CD4-positive, alpha-beta T cell (primary cell): Measurements from ENCODE around the gene ZNF423. TPM values are rescaled to one million over a fixed set of nuclear protein-coding genes. Genes with fewer than 3 reads are reported as not detected.

Source experiments
- ATAC-seq: fragments of 200-7000 bp; cut with Tn5 transposase; one replicate; pipeline ENCODE4 v1.10.0; 2022; ENCODE audit warnings: mild to moderate bottlenecking; ENCODE audit not compliant: poor library complexity
- CTCF ChIA-PET: fragments of 350-600 bp; sonication (Branson Sonifier 250); formaldehyde crosslinking; loops from one replicate; lab custom pipeline; 2021; ENCODE audit warnings: antibody characterized with exemption, inconsistent platforms; lab: Charles Lee
- POLR2A ChIA-PET: fragments of 350-600 bp; sonication (Branson Sonifier 250); formaldehyde crosslinking; loops from one replicate; lab custom pipeline; 2021; ENCODE audit warnings: antibody characterized with exemption, inconsistent platforms; lab: Charles Lee
- DNase-seq, 14 experiments: peaks; one replicate each; pipeline ENCODE4 v3.0.0-alpha.2; 2013 to 2020; ENCODE audit warnings: mixed read lengths in 2 of 14
- H3K27ac ChIP-seq, 2 donors: one replicate each; pipeline versions ENCODE4 v1.5.1 to v1.7.0; 2013; ENCODE audit warnings: low read length in 2 of 2, low read depth in 1 of 2, mild to moderate bottlenecking in 1 of 2
- H3K27me3 ChIP-seq, 2 experiments: 1 replicate in 1 of 2; 2 replicates in 1 of 2; pipeline versions ENCODE4 v1.6.1 to v1.7.0; 2013; ENCODE audit warnings: low read length in 2 of 2, control low read depth in 1 of 2, mild to moderate bottlenecking in 1 of 2, moderate library complexity in 1 of 2; ENCODE audit not compliant: insufficient read depth in 2 of 2, control insufficient read depth in 1 of 2
- H3K36me3 ChIP-seq: one replicate; pipeline ENCODE4 v1.6.1; 2013; ENCODE audit warnings: low read length, control low read depth; ENCODE audit not compliant: insufficient read depth
- H3K4me1 ChIP-seq: one replicate; pipeline ENCODE4 v1.6.1; 2013; ENCODE audit warnings: low read length, control low read depth; ENCODE audit not compliant: insufficient read depth
- H3K4me3 ChIP-seq: one replicate; pipeline ENCODE4 v1.5.1; 2013; ENCODE audit warnings: mild to moderate bottlenecking, low read length, moderate library complexity
- H3K9me3 ChIP-seq, 2 experiments: 1 replicate in 1 of 2; 2 replicates in 1 of 2; pipeline versions ENCODE4 v1.6.1 to v1.7.0; 2013; ENCODE audit warnings: low read length in 2 of 2, mild to moderate bottlenecking in 2 of 2, control low read depth in 1 of 2, moderate library complexity in 1 of 2; ENCODE audit not compliant: control insufficient read depth in 1 of 2, insufficient read depth in 1 of 2
- H3K27ac Mint-ChIP-seq: one replicate; pipeline ENCODE4 v1.8.0; 2020; ENCODE audit warnings: mixed read lengths
- H3K27me3 Mint-ChIP-seq: one replicate; pipeline ENCODE4 v1.8.0; 2021; ENCODE audit warnings: mixed read lengths
- H3K36me3 Mint-ChIP-seq: one replicate; pipeline ENCODE4 v1.8.0; 2021; ENCODE audit warnings: low read depth, mixed read lengths
- H3K4me1 Mint-ChIP-seq: one replicate; pipeline ENCODE4 v1.8.0; 2021; ENCODE audit warnings: low read depth, mixed read lengths
- H3K4me3 Mint-ChIP-seq: one replicate; pipeline ENCODE4 v1.8.0; 2020; ENCODE audit warnings: mild to moderate bottlenecking, mixed read lengths
- H3K9me3 Mint-ChIP-seq: one replicate; pipeline ENCODE4 v1.8.0; 2020; ENCODE audit warnings: mixed read lengths
- intact Hi-C, 2 experiments: fragments of 100-400 bp; cut with DNase I in 1 of 2; cut with micrococcal nuclease in 1 of 2; formaldehyde crosslinking; loops; one replicate each; pipeline versions ENCODE4 v1.15.1 to v1.9.0; 2023 to 2025; cut with DNase I, micrococcal nuclease
- total RNA-seq, 174 experiments: library from RNA in 2 of 174; stranded (reverse) in 2 of 174; gene quantifications; one replicate each; pipeline ENCODE4 v1.2.3 and lab custom pipeline; 2021 to 2026
- TF ChIP-seq, protein P1 (sequence below): fragments of 200-600 bp; IDR thresholded peaks from one replicate; pipeline ENCODE4 v1.8.0; 2022; ENCODE audit warnings: antibody characterized with exemption, mild to moderate bottlenecking

ZNF423 gene
- total RNA-seq, 2 experiments from 2014 or later, result not detected

DNA sequence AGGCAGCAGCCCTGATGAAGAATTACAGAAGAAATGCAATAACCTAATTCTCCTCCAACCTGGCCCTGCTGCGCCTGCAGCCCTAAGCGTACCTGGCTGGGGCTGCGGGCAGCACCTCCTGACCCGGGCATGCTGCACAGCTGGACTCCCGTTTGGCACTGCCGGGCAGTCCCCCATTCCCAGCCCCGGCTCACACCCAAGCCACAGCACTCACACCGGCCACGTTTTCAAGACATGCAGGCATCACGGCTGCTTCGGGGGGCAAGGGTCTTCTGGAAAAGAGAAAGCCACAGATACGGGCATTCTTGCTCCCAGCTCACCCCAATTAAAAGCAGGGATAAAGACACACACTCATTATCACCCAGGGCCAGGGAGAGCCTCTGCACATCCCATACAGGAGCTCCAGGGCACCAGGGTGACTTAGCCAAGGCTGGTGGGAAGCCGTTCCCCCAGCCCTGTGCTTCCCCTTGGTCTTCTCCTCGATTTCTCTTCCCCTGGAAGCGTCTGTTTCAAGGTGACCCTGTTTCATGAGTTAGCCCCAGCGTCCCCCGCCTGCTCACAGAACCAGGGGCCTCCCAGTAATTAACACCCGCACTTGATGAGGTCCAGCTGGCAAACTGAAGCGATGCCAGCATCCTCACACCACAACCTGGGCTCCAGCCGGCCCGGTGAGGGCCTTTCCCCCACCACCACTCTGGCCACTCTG, 265.6 kb downstream of the ZNF423 start:
- H3K36me3 ChIP-seq, result no peaks in the 10 kb centered on the region
- H3K4me1 Mint-ChIP-seq, result peaks cover 13% of the 10 kb centered on the region
- H3K9me3 Mint-ChIP-seq, result no peaks in the 10 kb centered on the region
- ChIA-PET POLR2A (no interaction called here), CTCF (no interaction called here)
- H3K27ac Mint-ChIP-seq, result no peak overlapping the region
- no peak overlapping the region for H3K4me3 ChIP-seq
- H3K27me3 Mint-ChIP-seq, result peaks cover 5% of the 10 kb centered on the region
- DNase-seq (no peak), ATAC-seq (no peak)
- TF ChIP-seq, protein P1, sequence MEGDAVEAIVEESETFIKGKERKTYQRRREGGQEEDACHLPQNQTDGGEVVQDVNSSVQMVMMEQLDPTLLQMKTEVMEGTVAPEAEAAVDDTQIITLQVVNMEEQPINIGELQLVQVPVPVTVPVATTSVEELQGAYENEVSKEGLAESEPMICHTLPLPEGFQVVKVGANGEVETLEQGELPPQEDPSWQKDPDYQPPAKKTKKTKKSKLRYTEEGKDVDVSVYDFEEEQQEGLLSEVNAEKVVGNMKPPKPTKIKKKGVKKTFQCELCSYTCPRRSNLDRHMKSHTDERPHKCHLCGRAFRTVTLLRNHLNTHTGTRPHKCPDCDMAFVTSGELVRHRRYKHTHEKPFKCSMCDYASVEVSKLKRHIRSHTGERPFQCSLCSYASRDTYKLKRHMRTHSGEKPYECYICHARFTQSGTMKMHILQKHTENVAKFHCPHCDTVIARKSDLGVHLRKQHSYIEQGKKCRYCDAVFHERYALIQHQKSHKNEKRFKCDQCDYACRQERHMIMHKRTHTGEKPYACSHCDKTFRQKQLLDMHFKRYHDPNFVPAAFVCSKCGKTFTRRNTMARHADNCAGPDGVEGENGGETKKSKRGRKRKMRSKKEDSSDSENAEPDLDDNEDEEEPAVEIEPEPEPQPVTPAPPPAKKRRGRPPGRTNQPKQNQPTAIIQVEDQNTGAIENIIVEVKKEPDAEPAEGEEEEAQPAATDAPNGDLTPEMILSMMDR, result no peak
- peaks cover 7% of the 10 kb centered on the region for H3K4me1 ChIP-seq
- H3K27ac ChIP-seq, result no peak overlapping the region
- H3K36me3 Mint-ChIP-seq, result no peaks in the 10 kb centered on the region
- intact Hi-C loops, result no loop called here
- no peak overlapping the region for H3K4me3 Mint-ChIP-seq
- H3K9me3 ChIP-seq, result peaks cover 0 to 4% of the 10 kb centered on the region in 2 experiments
- H3K27me3 ChIP-seq, result peaks cover 6 to 9% of the 10 kb centered on the region in 2 experiments

DNA sequence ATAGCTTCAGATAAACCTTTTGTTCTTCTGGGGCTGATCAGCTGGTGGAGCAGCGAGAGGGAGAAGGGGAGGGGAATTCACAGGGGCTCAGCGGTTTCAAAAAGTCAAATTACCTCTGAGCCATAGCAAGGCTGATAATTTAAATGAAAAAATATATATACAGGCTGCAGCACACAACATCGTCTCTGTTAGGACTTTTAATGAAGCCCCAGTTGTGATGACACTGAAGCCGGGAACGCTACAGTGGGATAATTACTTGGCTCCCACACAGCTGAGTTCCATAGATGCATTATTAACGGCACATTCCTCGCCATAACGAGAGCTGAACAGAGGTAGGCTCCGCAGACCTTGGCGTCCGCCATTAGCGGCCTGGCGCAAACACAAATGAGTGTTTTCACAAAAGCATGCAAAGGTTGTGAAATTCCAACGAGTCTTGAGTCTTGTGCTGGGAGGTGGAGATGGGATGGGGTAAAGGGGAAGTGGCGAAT, 266.3 kb downstream of the ZNF423 start:
- DNase-seq (no peak), ATAC-seq (no peak)
- ChIA-PET CTCF (interaction anchor here (0.5 kb wide), 1 partner anchor 53 kb away, joined by 3 read pairs; no protein-coding TSS in a partner anchor), POLR2A (no interaction called here)
- H3K4me1 Mint-ChIP-seq, result peaks cover 13% of the 10 kb centered on the region
- no peak overlapping the region for H3K27ac Mint-ChIP-seq
- H3K4me3 Mint-ChIP-seq, result no peak overlapping the region
- H3K27me3 ChIP-seq, result peaks cover 6 to 9% of the 10 kb centered on the region in 2 experiments
- H3K27me3 Mint-ChIP-seq, result peaks cover 5% of the 10 kb centered on the region
- H3K36me3 Mint-ChIP-seq, result no peaks in the 10 kb centered on the region
- H3K9me3 ChIP-seq, result peaks cover 0 to 4% of the 10 kb centered on the region in 2 experiments
- no peak overlapping the region for H3K4me3 ChIP-seq
- intact Hi-C loops, result no loop called here
- no peak overlapping the region for H3K27ac ChIP-seq
- H3K9me3 Mint-ChIP-seq, result no peaks in the 10 kb centered on the region
- TF ChIP-seq, protein P1, result no peak
- H3K36me3 ChIP-seq, result no peaks in the 10 kb centered on the region
- H3K4me1 ChIP-seq, result peaks cover 7% of the 10 kb centered on the region

DNA sequence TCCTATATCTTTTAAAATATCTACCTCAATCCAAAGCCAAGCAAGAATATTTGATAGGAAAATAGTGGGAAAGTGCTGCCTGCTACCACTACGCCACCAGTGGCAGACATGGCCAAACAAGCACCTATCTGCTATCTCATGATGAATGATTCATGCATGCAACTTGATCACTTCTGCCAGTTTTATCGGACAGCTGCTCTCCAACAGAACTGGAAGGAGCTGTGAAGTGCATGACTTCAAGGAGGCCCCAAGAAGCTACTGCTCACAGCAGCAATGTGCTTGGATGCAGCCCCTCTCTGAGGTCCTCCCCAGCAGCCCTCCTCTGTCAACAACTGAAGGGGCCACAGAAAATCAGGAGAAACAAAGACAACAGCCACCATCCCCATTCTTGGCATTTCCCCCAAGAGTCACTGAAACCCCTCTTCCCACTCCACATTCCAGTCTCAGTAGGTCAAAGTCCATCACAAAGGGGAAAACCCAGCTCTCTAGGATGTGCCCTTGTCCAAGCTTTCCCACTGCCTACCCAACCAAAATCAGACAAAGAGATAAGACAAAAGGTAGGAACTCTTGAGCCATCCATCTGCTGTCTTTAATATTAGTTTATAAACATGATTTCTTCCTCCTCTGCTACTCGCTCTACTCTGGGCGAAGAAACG, 267.1 kb downstream of the ZNF423 start:
- TF ChIP-seq, protein P1, result no peak
- Histone ChIP-seq H3K4me1 (peaks cover 7% of the 10 kb centered on the region), H3K9me3 (peaks cover 0 to 4% of the 10 kb centered on the region in 2 experiments), H3K4me3 (no peak overlapping the region), H3K27me3 (peaks cover 2 to 6% of the 10 kb centered on the region in 2 experiments), H3K27ac (no peak overlapping the region), H3K36me3 (no peaks in the 10 kb centered on the region)
- intact Hi-C loops, result no loop called here
- Mint-ChIP-seq H3K36me3 (no peaks in the 10 kb centered on the region), H3K27me3 (no peaks in the 10 kb centered on the region), H3K4me3 (no peak overlapping the region), H3K27ac (no peak overlapping the region), H3K9me3 (no peaks in the 10 kb centered on the region), H3K4me1 (peaks cover 13% of the 10 kb centered on the region)
- no peak for ATAC-seq
- POLR2A ChIA-PET, result no interaction called here
- CTCF ChIA-PET, result interaction anchor here (0.5 kb wide), 1 partner anchor 54 kb away, joined by 3 read pairs; no protein-coding TSS in a partner anchor
- DNase-seq, result peak in 1 of 14 experiments; percentile 11
